ENCODE measurements around the gene NOX3.
"Not testable (repeated sequence)": the region's sequence is repeated elsewhere in the genome, so short reads cannot be mapped to it uniquely, and the experiment has no call there.

The NOX3 gene

GRCh38 chr6:155468543-155468942 is 12.9 kb upstream of the NOX3 start:
- in situ Hi-C loops (cut with MboI; ENCODE audit: low sequenced_read_pairs), result not testable (repeated sequence)

GRCh38 chr6:155466539-155466938 is 10.9 kb upstream of the NOX3 start:
- in situ Hi-C loops (cut with MboI; ENCODE audit: low sequenced_read_pairs), result no loop called here

GRCh38 chr6:155461556-155461955 is 5.9 kb upstream of the NOX3 start:
- in situ Hi-C loops (cut with MboI; ENCODE audit: low sequenced_read_pairs), result no loop called here

- in situ Hi-C loops (cut with MboI; ENCODE audit: low sequenced_read_pairs), result no loop called here
Observed at GRCh38 chr6:155454471-155454870, 1.2 kb downstream of the NOX3 start.

- in situ Hi-C loops (cut with MboI; ENCODE audit: low sequenced_read_pairs), result no loop called here
Observed at GRCh38 chr6:155454008-155454407, 1.6 kb downstream of the NOX3 start.

- in situ Hi-C loops (cut with MboI; ENCODE audit: low sequenced_read_pairs), result no loop called here
Observed at GRCh38 chr6:155452576-155452975, 3.1 kb downstream of the NOX3 start.

- in situ Hi-C loops (cut with MboI; ENCODE audit: low sequenced_read_pairs), result not testable (repeated sequence)
Observed at GRCh38 chr6:155451530-155451929, 4.1 kb downstream of the NOX3 start.

GRCh38 chr6:155450240-155450581 is 5.4 kb downstream of the NOX3 start:
- in situ Hi-C loops (cut with MboI; ENCODE audit: low sequenced_read_pairs), result no loop called here

- in situ Hi-C loops (cut with MboI; ENCODE audit: low sequenced_read_pairs), result no loop called here
Observed at GRCh38 chr6:155449450-155450239, 6.0 kb downstream of the NOX3 start.

GRCh38 chr6:155448668-155449449 is 6.8 kb downstream of the NOX3 start:
- in situ Hi-C loops (cut with MboI; ENCODE audit: low sequenced_read_pairs), result no loop called here

GRCh38 chr6:155447949-155448348 is 7.7 kb downstream of the NOX3 start:
- in situ Hi-C loops (cut with MboI; ENCODE audit: low sequenced_read_pairs), result no loop called here

GRCh38 chr6:155444952-155445903 is 10.4 kb downstream of the NOX3 start:
- in situ Hi-C loops (cut with MboI; ENCODE audit: low sequenced_read_pairs), result no loop called here

- in situ Hi-C loops (cut with MboI; ENCODE audit: low sequenced_read_pairs), result no loop called here
Observed at GRCh38 chr6:155444120-155444917, 11.3 kb downstream of the NOX3 start.

GRCh38 chr6:155443168-155443567 is 12.5 kb downstream of the NOX3 start:
- in situ Hi-C loops (cut with MboI; ENCODE audit: low sequenced_read_pairs), result no loop called here

- in situ Hi-C loops (cut with MboI; ENCODE audit: low sequenced_read_pairs), result no loop called here
Observed at GRCh38 chr6:155442562-155442961, 13.1 kb downstream of the NOX3 start.

- in situ Hi-C loops (cut with MboI; ENCODE audit: low sequenced_read_pairs), result no loop called here
Observed at GRCh38 chr6:155441112-155441465, 14.6 kb downstream of the NOX3 start.

GRCh38 chr6:155440398-155441111 is 15.1 kb downstream of the NOX3 start:
- in situ Hi-C loops (cut with MboI; ENCODE audit: low sequenced_read_pairs), result no loop called here

GRCh38 chr6:155439376-155439775 is 16.3 kb downstream of the NOX3 start:
- in situ Hi-C loops (cut with MboI; ENCODE audit: low sequenced_read_pairs), result no loop called here

GRCh38 chr6:155436981-155437749 is 18.5 kb downstream of the NOX3 start:
- in situ Hi-C loops (cut with MboI; ENCODE audit: low sequenced_read_pairs), result no loop called here

Data from hTERT RPE-1 (cell line).